HG03575 (cell line): ENCODE results near the gene TCP11.

Experiments
- ATAC-seq: cut with Tn5 transposase; IDR thresholded peaks from one replicate; pipeline ENCODE4 v1.9.1; 2021; ENCODE audit not compliant: unreplicated experiment, insufficient number of reproducible peaks, low FRiP score; ENCODE audit errors: extremely low read depth

The TCP11 gene

GRCh38 chr6:35174088-35174434 lies 32.9 kb upstream of the TCP11 start:
- no peak for ATAC-seq

- no peak for ATAC-seq
Observed at GRCh38 chr6:35173427-35174087, 32.4 kb upstream of the TCP11 start.

GRCh38 chr6:35173044-35173426 lies 31.9 kb upstream of the TCP11 start:
- no peak for ATAC-seq

GRCh38 chr6:35170891-35171290 lies 29.8 kb upstream of the TCP11 start:
- ATAC-seq = no peak

GRCh38 chr6:35170166-35170565 lies 29.0 kb upstream of the TCP11 start:
- no peak for ATAC-seq

- ATAC-seq = no peak
Observed at GRCh38 chr6:35168461-35168861, 27.3 kb upstream of the TCP11 start.

GRCh38 chr6:35167505-35167904 lies 26.4 kb upstream of the TCP11 start:
- no peak for ATAC-seq

- ATAC-seq = no peak
Observed at GRCh38 chr6:35166520-35166919, 25.4 kb upstream of the TCP11 start.

GRCh38 chr6:35166116-35166515 lies 25.0 kb upstream of the TCP11 start:
- no peak for ATAC-seq

GRCh38 chr6:35165630-35166071 lies 24.5 kb upstream of the TCP11 start:
- no peak for ATAC-seq

- no peak for ATAC-seq
Observed at GRCh38 chr6:35164868-35165267, 23.7 kb upstream of the TCP11 start.

- ATAC-seq = no peak
Observed at GRCh38 chr6:35164277-35164676, 23.1 kb upstream of the TCP11 start.

- ATAC-seq = no peak
Observed at GRCh38 chr6:35163836-35164235, 22.7 kb upstream of the TCP11 start.

- ATAC-seq = no peak
Observed at GRCh38 chr6:35161776-35162607, 20.9 kb upstream of the TCP11 start.

- ATAC-seq = no peak
Observed at GRCh38 chr6:35161266-35161665, 20.1 kb upstream of the TCP11 start.

- ATAC-seq = no peak
Observed at GRCh38 chr6:35160642-35161041, 19.5 kb upstream of the TCP11 start.

- no peak for ATAC-seq
Observed at GRCh38 chr6:35158520-35158919, 17.4 kb upstream of the TCP11 start.

GRCh38 chr6:35154947-35155346 lies 13.8 kb upstream of the TCP11 start:
- ATAC-seq = no peak

GRCh38 chr6:35154262-35154661 lies 13.1 kb upstream of the TCP11 start:
- no peak for ATAC-seq

GRCh38 chr6:35152067-35152707 lies 11.0 kb upstream of the TCP11 start:
- no peak for ATAC-seq
